Measurements from ENCODE around the gene ENG.
A peak's percentile ranks its signal among the peaks of the same experiment; 100 is the strongest.

ENG gene

GRCh38 chr9:127776195-127776923 is 78.1 kb downstream of the ENG start:
- peak; percentile 66 for DNase-seq (ENCODE audit: low read depth)

- DNase-seq (ENCODE audit: low read depth): no peak
Measured at GRCh38 chr9:127773981-127774380, 80.5 kb downstream of the ENG start.

GRCh38 chr9:127773272-127773671 is 81.2 kb downstream of the ENG start:
- DNase-seq (ENCODE audit: low read depth): no peak

- DNase-seq (ENCODE audit: low read depth): no peak
Measured at GRCh38 chr9:127772603-127773002, 81.9 kb downstream of the ENG start.

- no peak for DNase-seq (ENCODE audit: low read depth)
Measured at GRCh38 chr9:127771570-127772189, 82.8 kb downstream of the ENG start.

- peak; percentile 92 for DNase-seq (ENCODE audit: low read depth)
Measured at GRCh38 chr9:127770905-127771569, 83.4 kb downstream of the ENG start.

- no peak for DNase-seq (ENCODE audit: low read depth)
Measured at GRCh38 chr9:127770583-127770904, 83.9 kb downstream of the ENG start.

- DNase-seq (ENCODE audit: low read depth): no peak
Measured at GRCh38 chr9:127769929-127770582, 84.4 kb downstream of the ENG start.

GRCh38 chr9:127769101-127769500 is 85.4 kb downstream of the ENG start:
- DNase-seq (ENCODE audit: low read depth): no peak

- no peak for DNase-seq (ENCODE audit: low read depth)
Measured at GRCh38 chr9:127768698-127769097, 85.8 kb downstream of the ENG start.

- no peak for DNase-seq (ENCODE audit: low read depth)
Measured at GRCh38 chr9:127767909-127768331, 86.5 kb downstream of the ENG start.

GRCh38 chr9:127767410-127767809 is 87.0 kb downstream of the ENG start:
- no peak for DNase-seq (ENCODE audit: low read depth)

- no peak for DNase-seq (ENCODE audit: low read depth)
Measured at GRCh38 chr9:127765418-127765817, 89.0 kb downstream of the ENG start.
